ENCODE measurements around the gene CDT1.
A peak's percentile ranks its signal among the peaks of the same experiment; 100 is the strongest.

CDT1 gene

DNA sequence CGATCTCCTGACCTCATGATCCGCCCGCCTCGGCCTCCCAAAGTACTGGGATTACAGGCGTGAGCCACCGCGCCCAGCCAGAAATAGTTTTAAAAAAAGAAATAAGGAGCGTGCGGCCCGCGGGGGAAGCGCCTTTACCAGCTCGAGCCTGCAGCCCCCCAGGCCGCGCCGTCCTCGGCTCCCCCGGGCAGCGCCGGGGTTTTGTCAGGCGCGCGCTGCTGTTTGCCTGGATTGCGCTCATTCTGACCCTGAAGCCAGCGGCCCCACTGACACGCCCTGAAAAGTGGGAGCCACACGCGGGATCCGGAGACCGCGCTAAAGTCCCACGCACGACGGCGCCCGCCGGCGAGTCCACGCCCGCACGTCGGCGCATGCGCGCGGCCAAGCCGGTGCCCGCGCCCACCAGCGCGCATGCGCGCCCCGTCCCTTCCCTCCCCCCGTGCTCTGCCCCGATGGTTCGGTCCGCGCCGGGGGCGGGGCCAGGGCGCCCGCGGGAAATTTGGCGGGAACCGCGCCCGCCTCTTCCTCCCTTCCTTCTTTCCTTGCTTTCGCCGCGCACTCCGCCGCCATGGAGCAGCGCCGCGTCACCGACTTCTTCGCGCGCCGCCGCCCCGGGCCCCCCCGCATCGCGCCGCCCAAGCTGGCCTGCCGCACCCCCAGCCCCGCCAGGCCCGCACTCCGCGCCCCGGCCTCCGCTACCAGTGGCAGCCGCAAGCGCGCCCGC is at the start of gene CDT1:
CDT1 (plus strand) TSS at position 526 of the 724 bp plus-strand sequence; CDS start at position 569, 43 bp downstream.
- Mint-ChIP-seq H3K4me1 (peaks cover 18 to 38% of the 10 kb centered on the region in 2 donors), H3K9me3 (no peaks in the 10 kb centered on the region), H3K4me3 (peak within 1 kb of the TSS; percentile 83 to 86), H3K36me3 (peaks cover 24% of the 10 kb centered on the region in 2 donors), H3K27me3 (no peaks in the 10 kb centered on the region), H3K27ac (peak within 1 kb of the TSS; percentile 95)
- ATAC-seq (replicated peaks) (peak; percentile 42 to 52), DNase-seq (peak; percentile 79)

DNA sequence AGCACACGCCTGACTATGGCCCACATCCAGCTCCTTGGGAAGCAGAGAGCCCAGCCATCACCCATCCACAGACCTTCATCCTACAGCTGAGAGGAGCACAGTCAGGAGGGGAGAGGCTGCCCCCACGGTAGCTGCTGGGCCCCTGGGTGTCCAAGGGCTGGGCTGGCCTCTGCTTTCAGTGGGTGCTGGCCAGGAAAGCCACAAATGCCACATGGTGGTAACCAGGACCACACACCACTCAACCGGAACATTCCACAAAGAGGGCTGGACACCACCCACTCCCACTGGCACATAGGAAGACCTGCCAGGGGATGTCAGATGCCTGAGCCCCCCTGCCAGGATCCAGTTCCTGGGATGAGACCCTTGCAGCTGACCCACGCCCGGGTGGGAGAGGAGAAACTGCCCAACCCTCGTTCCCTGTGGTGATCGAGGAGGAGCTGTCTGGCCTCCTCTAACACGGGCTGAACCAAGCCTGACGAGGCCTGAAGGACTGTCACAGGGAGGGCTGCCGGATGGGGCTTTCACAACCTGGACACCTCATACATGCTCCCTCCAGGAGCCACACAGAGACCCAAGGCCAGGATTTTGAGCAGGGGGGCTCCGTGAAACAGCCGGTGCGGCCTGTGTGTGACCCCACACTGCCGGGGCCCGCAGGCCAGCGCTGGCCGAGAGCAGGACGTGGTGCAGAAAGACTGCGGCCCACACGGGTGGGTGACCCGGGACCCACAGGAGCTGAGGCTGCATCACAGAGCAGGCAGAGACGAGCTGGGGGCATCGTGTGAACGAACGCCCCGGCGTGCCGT is 49.3 kb upstream of the CDT1 start:
- H3K9me3 Mint-ChIP-seq = no peaks in the 10 kb centered on the region
- peaks cover 12 to 16% of the 10 kb centered on the region in 2 donors for H3K36me3 Mint-ChIP-seq
- H3K27ac Mint-ChIP-seq = no peak overlapping the region
- H3K4me3 Mint-ChIP-seq = no peak overlapping the region
- H3K4me1 Mint-ChIP-seq = peaks cover 16 to 48% of the 10 kb centered on the region in 2 donors
- H3K27me3 Mint-ChIP-seq = no peaks in the 10 kb centered on the region
- no peak for DNase-seq
- ATAC-seq (replicated peaks) = no peak

DNA sequence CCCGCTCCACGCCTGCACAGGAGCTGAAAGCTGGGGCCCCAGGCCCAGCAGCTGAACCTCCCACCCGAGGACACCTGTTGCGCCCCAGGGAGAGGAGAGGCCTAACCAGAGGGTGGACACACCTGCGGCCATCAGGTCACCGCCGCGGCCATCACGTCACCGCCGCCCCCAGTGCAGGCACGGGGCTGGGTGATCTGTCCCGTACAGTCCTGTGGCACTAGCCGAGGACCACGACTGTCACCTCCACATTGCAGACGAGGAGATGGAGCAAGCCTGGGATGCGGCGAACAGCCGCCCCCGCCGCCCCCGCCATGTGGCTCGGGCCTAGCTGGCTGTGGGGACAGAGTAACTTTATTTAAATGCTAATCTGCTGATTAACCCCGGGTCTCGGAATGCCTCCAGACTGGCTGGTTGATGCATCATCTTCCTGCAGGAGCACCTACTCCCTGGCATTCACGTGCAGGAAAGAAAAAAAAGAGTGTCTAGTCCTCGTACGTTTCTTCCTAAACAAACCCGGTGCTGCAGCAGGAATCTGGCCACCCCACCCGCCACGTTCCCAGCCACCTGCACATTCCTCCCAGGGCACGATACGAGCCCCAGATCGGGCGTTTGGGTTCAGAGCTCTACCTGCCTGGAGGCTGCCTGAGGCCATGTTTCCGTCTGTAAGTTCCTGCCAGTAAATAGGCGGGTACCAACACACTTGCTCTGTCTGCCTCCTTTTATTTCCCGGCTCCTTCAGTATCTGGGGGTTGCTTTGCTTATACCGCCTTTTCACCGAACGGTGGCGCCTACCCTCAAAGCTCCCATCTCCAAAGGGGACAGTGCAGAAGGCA is 48.5 kb upstream of the CDT1 start:
- H3K4me3 Mint-ChIP-seq = no peak overlapping the region
- no peak overlapping the region for H3K27ac Mint-ChIP-seq
- H3K27me3 Mint-ChIP-seq = no peaks in the 10 kb centered on the region
- H3K36me3 Mint-ChIP-seq = peaks cover 15 to 18% of the 10 kb centered on the region in 2 donors
- peaks cover 19 to 48% of the 10 kb centered on the region in 2 donors for H3K4me1 Mint-ChIP-seq
- peak; percentile 52 to 55 for ATAC-seq (replicated peaks)
- no peak for DNase-seq
- no peaks in the 10 kb centered on the region for H3K9me3 Mint-ChIP-seq

DNA sequence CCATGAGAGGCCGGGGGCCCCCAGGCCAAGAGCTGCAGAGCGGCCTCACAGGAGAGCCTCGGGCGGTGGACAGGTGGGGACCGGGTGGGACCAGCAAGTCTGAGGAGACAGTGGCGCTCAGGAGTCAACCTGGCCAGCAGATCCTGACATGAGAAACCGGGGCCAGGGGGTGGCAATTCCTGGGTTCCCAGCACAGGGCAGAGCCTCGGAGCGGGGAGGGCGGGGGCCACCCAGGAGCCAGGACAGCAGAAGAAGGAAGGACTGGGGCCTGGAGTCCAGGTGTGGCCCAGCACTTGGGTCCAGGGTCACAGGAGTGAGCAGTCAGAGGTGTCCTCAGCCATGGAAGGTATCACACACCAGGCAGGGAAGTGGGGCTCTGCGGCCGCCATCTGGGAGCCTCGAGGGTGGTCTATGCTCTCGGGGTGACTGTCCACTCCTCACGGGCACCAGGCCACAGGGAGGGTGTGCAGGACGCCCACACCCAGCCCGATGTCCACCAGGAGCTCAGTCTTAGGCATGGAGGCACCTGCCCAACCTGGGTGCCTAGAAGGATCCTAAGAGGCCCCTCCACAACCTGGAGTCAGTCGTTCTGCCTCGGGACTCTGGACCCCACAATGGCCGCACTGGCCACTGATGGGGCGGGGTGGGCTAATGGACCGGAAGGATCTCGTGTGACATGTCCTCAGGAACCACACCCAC is 47.7 kb upstream of the CDT1 start:
- Mint-ChIP-seq H3K9me3 (no peaks in the 10 kb centered on the region), H3K27me3 (no peaks in the 10 kb centered on the region), H3K36me3 (peaks cover 15 to 18% of the 10 kb centered on the region in 2 donors), H3K27ac (no peak overlapping the region), H3K4me3 (no peak overlapping the region), H3K4me1 (peaks cover 21 to 48% of the 10 kb centered on the region in 2 donors)
- ATAC-seq (replicated peaks) = no peak
- no peak for DNase-seq

DNA sequence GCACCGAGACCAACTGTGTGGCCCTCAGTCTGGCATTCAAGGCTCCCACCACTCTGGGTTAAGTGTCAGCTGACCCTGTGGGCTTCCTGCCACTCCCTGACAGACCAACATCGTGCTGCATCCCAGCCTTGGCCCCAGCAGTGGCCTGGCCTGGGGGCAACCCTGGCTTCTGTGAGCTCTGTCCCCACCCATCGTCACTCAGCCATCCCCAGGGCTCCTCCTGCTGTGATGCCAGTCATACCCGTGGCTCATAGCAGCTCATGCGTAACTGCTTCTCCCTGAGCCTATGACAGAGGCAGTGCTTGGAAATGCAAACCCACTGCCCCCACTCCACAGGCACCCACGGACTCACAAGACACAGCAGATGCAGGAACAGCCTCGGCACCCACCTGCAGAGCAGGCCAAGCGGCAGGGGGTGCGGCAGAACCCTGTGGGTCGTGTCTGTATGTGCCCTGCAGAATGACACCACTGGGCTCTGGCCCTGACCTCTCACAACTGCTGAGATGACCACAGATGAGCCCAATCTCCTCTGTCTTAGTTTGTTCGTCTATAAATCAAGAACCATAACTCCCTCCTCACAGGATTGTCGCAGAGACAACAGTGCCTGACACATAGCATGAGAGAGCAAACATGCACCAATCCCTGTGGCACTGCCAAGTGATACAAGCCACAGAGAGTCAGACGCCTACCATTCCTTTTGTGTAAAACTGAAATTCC is 45.2 kb upstream of the CDT1 start:
- DNase-seq (no peak), ATAC-seq (replicated peaks) (peak; percentile 31 to 71)
- Mint-ChIP-seq H3K9me3 (no peaks in the 10 kb centered on the region), H3K27me3 (no peaks in the 10 kb centered on the region), H3K4me3 (no peak overlapping the region), H3K27ac (no peak overlapping the region), H3K36me3 (peaks cover 15 to 18% of the 10 kb centered on the region in 2 donors), H3K4me1 (peaks cover 17 to 37% of the 10 kb centered on the region in 2 donors)

DNA sequence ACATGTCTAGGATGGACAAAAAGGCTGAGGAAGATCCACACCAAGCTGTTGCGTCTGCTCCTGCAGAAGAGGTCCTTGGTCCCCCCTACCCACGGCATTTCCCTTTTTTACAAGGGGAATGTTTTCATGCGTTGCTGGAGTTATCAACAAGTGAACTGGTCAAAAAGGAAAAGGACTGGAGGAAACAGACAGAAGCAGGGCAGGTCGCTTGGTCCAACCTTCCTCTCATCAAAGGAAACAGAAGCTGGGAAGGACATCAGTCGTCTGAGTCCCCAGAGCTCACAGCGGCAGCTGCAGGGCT is 44.7 kb upstream of the CDT1 start:
- DNase-seq (no peak), ATAC-seq (replicated peaks) (no peak)
- Mint-ChIP-seq H3K27ac (no peak overlapping the region), H3K4me3 (no peak overlapping the region), H3K36me3 (peaks cover 18% of the 10 kb centered on the region in 2 donors), H3K27me3 (no peaks in the 10 kb centered on the region), H3K4me1 (peaks cover 14 to 32% of the 10 kb centered on the region in 2 donors), H3K9me3 (no peaks in the 10 kb centered on the region)

DNA sequence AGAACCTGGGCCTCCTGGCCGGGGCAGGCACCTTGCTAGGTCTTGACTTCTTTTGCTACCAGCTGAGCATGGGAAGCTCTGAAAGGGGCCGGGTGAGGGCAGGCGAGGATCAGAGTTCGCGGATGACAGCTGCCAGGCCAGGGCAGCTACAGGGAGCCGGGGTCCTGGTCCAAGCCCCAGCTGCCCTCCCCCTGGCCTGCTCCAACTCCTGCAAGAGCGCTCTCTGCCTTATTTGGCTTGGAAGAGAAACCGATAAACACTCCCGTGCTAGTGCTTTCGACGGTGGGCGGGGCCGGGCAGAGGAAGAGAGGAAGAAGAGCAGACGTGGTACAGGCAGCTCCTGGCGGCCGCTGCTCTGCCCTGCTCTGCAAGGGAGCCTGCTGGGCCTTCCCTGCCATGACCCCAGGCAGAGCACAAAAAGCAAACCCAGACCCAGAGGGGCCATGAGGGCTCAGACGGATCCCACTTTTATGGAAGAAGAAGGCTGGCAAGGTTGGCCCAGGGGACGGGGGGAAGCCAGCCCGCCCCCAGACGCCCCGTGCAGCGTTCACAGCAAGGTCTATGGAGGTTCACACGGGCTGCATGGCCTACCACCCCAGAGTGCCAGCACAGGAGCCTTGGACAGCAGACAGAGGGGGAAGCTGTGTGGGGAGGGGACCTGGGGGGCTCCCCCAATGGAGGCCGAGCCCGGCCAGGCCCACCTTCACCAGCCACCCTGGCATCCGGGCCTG is 44.2 kb upstream of the CDT1 start:
- H3K4me1 Mint-ChIP-seq = peaks cover 14 to 28% of the 10 kb centered on the region in 2 donors
- no peaks in the 10 kb centered on the region for H3K9me3 Mint-ChIP-seq
- no peak for ATAC-seq (replicated peaks)
- peaks cover 18 to 20% of the 10 kb centered on the region in 2 donors for H3K36me3 Mint-ChIP-seq
- no peak overlapping the region for H3K27ac Mint-ChIP-seq
- no peaks in the 10 kb centered on the region for H3K27me3 Mint-ChIP-seq
- no peak for DNase-seq
- H3K4me3 Mint-ChIP-seq = no peak overlapping the region

DNA sequence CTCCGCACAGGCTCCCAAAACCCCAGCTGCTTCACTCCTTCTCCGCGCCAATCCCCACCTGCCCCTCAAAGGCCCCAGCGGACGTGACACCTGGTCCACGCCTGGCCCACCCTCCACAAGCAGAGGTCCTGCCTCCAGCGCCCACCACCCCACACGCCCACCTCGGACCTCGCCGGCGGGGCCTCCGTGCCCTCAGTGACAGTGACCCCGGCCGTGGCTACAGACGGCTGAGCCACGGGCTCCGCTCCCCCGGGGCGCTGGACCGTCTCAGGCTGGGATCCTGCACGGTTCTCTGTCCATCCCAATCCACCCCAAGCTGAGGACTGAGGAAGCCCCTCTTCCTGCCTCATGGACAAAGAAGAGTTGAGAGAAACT is 43.6 kb upstream of the CDT1 start:
- Mint-ChIP-seq H3K4me3 (no peak overlapping the region), H3K27me3 (no peaks in the 10 kb centered on the region), H3K9me3 (no peaks in the 10 kb centered on the region), H3K36me3 (peaks cover 20 to 22% of the 10 kb centered on the region in 2 donors), H3K4me1 (peaks cover 14 to 28% of the 10 kb centered on the region in 2 donors), H3K27ac (no peak overlapping the region)
- DNase-seq (no peak), ATAC-seq (replicated peaks) (no peak)

DNA sequence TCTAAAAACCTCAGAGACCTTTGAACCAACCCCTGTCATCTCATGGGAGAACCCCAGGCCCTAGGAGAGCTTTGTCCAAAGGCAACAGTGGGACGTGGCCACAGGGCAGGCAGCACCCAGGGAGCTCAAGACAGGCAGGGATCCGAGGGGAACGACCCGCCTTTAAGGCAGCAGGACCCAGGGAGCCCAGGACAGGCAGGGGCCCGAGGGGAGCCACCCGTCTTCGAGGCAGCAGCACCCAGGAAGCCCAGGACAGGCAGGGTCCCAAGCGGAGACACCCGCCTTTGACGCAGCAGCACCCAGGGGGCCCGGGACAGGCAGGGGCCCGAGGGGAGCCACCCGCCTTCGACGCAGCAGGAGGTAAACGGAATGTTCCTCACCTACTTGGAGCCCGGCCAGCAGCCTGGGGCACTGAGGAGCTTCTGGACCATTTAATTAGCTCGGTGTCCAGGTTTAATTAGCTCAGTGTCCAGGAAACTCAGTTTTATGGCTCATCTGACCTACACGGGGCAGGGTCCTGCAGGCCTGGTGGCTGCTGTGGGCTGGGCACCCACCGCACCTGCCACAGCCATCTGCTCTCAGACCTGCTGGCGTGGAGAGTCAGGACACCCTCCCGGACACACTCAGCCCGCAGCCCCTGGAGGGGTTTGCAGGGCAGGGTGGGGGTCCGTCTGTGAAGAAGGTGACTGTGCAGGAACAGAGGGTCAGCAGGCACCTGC is 43.0 kb upstream of the CDT1 start:
- no peaks in the 10 kb centered on the region for H3K9me3 Mint-ChIP-seq
- H3K4me3 Mint-ChIP-seq = no peak overlapping the region
- ATAC-seq (replicated peaks) (no peak), DNase-seq (no peak)
- H3K4me1 Mint-ChIP-seq = peaks cover 14 to 23% of the 10 kb centered on the region in 2 donors
- H3K27ac Mint-ChIP-seq = no peak overlapping the region
- peaks cover 20 to 22% of the 10 kb centered on the region in 2 donors for H3K36me3 Mint-ChIP-seq
- H3K27me3 Mint-ChIP-seq = no peaks in the 10 kb centered on the region

DNA sequence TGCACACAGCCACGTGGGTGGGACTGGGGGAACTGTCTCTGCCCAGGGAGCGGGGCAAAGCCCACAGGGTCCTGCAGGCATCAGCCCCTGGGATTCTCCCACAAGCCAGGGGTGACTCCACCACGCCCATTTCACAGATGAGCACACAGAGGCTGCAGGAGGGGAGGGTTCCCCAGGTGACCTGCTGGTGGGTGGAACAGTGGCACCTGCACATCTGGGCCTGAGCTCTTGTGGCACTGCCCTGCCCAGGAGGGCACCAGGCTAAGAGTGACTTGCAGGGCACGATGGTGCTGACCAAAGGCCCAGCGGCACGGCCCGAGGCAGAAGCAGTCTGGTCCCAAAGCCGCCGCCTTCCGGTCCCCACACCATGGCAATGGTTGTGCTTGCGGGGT is 42.5 kb upstream of the CDT1 start:
- Mint-ChIP-seq H3K4me1 (peaks cover 19 to 22% of the 10 kb centered on the region in 2 donors), H3K9me3 (no peaks in the 10 kb centered on the region), H3K27me3 (no peaks in the 10 kb centered on the region), H3K4me3 (no peak overlapping the region), H3K27ac (no peak overlapping the region), H3K36me3 (peaks cover 20 to 22% of the 10 kb centered on the region in 2 donors)
- ATAC-seq (replicated peaks) (no peak), DNase-seq (no peak)

DNA sequence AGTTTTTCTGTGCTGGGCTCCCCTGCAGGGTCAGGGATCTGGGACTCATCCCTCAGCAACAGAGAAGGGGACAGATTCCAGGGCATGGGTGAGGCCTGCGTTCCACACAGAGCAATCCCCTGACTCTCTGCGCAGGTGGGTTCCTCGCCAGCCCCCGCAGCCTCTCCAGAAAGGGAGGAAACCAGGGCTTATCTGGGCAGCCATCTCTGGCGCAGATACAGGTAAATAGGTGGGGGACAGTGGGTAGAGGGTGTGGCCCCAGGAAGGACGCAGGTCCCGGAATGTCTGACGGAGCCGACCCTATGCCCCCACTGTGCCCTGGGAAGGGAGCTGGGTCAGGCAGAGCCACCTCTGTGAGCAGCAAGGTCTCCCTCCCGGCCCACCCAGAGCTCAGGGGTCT is 41.8 kb upstream of the CDT1 start:
- no peak for DNase-seq
- peaks cover 20 to 22% of the 10 kb centered on the region in 2 donors for H3K36me3 Mint-ChIP-seq
- no peak for ATAC-seq (replicated peaks)
- H3K4me3 Mint-ChIP-seq = no peak overlapping the region
- H3K9me3 Mint-ChIP-seq = no peaks in the 10 kb centered on the region
- H3K27ac Mint-ChIP-seq = no peak overlapping the region
- peaks cover 20 to 29% of the 10 kb centered on the region in 2 donors for H3K4me1 Mint-ChIP-seq
- no peaks in the 10 kb centered on the region for H3K27me3 Mint-ChIP-seq

DNA sequence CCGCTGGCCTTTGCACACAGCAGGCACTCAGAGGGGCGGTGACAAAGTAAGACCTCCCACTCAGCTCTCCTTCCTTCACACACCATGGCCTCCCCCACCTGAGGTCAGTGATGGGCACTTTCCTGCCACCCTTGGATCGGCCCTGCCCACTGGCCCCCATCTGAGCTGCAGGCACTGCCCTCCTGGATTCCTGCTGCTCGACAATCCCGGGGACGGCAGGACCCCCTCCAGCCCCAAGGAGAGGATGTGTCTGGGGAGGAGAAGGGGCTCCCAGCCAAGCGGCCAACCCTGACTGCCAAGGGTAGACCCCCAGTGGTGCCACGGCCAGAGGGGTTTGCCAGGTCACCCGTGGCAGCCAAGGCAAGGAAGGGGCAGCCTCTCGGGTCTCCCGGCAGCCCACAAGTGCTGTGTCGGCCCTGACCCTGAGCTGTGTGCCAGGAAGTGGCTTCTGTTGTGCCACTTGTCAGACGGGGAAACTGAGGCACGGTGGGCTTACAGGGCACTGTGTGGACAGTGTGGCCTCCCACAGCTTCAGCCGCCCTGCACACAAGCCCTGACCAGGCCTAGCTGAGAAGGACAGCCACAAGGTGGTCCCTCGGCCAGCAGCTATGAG is 41.2 kb upstream of the CDT1 start:
- ATAC-seq (replicated peaks) (no peak), DNase-seq (no peak)
- Mint-ChIP-seq H3K9me3 (no peaks in the 10 kb centered on the region), H3K27me3 (no peaks in the 10 kb centered on the region), H3K27ac (no peak overlapping the region), H3K36me3 (peaks cover 18 to 25% of the 10 kb centered on the region in 2 donors), H3K4me1 (peaks cover 23 to 31% of the 10 kb centered on the region in 2 donors), H3K4me3 (no peak overlapping the region)
